Measurements from ENCODE around the gene MUC4.

The MUC4 gene

DNA sequence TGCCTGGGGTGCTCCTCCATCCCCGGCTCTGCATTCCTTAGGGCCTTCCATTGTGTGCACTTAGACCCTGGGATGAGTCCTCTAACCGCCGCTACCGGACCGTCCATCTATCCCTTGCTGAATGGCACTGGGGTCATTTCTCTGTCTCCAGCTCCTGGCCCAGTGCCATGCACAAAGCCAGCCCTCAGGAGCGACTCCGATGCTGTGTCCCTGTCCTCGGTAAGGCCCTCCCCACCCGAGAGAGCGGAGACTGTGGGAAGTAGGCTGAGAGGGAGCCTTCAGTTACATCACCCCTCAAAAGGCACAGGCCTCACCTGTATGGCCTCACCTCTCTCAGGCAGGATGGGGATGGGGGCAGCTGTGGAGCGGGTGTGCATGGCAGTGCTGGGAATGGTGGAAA is 33.8 kb downstream of the MUC4 start:
- Histone ChIP-seq H3K9me3 (ENCODE audit: control insufficient read depth, insufficient read depth, low read length) (peaks cover 7% of the 10 kb centered on the region; the same call in 1 of the 2 replicates), H3K27me3 (ENCODE audit: control insufficient read depth, low read length) (no peaks in the 10 kb centered on the region), H3K36me3 (ENCODE audit: control insufficient read depth, low read length) (no peaks in the 10 kb centered on the region), H3K9me2 (replicated peaks; ENCODE audit: control insufficient read depth, low read length) (no peaks in the 10 kb centered on the region), H3K27ac (ENCODE audit: low read depth, low read length) (no peak overlapping the region), H3K4me1 (ENCODE audit: control insufficient read depth, low read length) (no peaks in the 10 kb centered on the region), H3K79me2 (ENCODE audit: control insufficient read depth, low read length) (no peaks in the 10 kb centered on the region), H3F3A (ENCODE audit: control insufficient read depth, insufficient read depth) (no peaks in the 10 kb centered on the region), H3K4me2 (ENCODE audit: low read length) (no peak overlapping the region), H3K4me3 (ENCODE audit: low read length) (no peak overlapping the region), H4K20me1 (ENCODE audit: control insufficient read depth, insufficient read depth, low read depth, low read length) (no peaks in the 10 kb centered on the region)
- TF ChIP-seq, protein P1, sequence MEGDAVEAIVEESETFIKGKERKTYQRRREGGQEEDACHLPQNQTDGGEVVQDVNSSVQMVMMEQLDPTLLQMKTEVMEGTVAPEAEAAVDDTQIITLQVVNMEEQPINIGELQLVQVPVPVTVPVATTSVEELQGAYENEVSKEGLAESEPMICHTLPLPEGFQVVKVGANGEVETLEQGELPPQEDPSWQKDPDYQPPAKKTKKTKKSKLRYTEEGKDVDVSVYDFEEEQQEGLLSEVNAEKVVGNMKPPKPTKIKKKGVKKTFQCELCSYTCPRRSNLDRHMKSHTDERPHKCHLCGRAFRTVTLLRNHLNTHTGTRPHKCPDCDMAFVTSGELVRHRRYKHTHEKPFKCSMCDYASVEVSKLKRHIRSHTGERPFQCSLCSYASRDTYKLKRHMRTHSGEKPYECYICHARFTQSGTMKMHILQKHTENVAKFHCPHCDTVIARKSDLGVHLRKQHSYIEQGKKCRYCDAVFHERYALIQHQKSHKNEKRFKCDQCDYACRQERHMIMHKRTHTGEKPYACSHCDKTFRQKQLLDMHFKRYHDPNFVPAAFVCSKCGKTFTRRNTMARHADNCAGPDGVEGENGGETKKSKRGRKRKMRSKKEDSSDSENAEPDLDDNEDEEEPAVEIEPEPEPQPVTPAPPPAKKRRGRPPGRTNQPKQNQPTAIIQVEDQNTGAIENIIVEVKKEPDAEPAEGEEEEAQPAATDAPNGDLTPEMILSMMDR (IDR thresholded peaks at IDR 0.05; ENCODE audit: low read depth, low read length, poor library complexity, severe bottlenecking): no peak
- no peak for TF ChIP-seq EZH2phosphoT487 (IDR thresholded peaks at IDR 0.05; ENCODE audit: borderline replicate concordance, low read length)

DNA sequence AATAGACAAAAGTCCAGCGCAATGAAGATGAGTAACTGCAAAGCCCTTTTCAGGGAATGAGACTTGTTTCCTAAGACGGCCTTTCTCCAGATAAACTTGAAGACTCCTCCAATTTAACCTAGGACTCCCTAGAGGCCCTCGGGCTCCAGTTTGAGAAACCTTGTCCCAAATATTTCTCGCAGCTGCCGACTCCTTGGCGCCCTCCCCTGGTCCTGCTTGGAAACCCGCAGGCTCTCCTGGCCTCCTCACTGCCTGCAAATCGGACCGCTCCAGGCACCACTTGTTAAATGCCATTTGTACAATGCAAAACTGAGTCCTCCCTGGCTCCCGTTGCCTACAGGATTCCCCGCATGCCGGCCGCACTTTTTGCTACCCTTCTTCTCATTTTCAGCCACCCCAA is 36.8 kb downstream of the MUC4 start:
- no peak overlapping the region for H3K4me3 ChIP-seq (ENCODE audit: low read length)
- no peak overlapping the region for H3K27ac ChIP-seq (ENCODE audit: low read depth, low read length)
- H3K9me2 ChIP-seq (replicated peaks; ENCODE audit: control insufficient read depth, low read length): no peaks in the 10 kb centered on the region
- H3K36me3 ChIP-seq (ENCODE audit: control insufficient read depth, low read length): no peaks in the 10 kb centered on the region
- no peaks in the 10 kb centered on the region for H3F3A ChIP-seq (ENCODE audit: control insufficient read depth, insufficient read depth)
- peaks cover 15% of the 10 kb centered on the region; the same call in 1 of the 2 replicates for H3K9me3 ChIP-seq (ENCODE audit: control insufficient read depth, insufficient read depth, low read length)
- H3K27me3 ChIP-seq (ENCODE audit: control insufficient read depth, low read length): no peaks in the 10 kb centered on the region
- no peaks in the 10 kb centered on the region for H4K20me1 ChIP-seq (ENCODE audit: control insufficient read depth, insufficient read depth, low read depth, low read length)
- H3K4me1 ChIP-seq (ENCODE audit: control insufficient read depth, low read length): no peaks in the 10 kb centered on the region
- TF ChIP-seq EZH2phosphoT487 (IDR thresholded peaks at IDR 0.05; ENCODE audit: borderline replicate concordance, low read length): no peak
- TF ChIP-seq, protein P1 (IDR thresholded peaks at IDR 0.05; ENCODE audit: low read depth, low read length, poor library complexity, severe bottlenecking): peak; percentile 16
- no peaks in the 10 kb centered on the region for H3K79me2 ChIP-seq (ENCODE audit: control insufficient read depth, low read length)
- H3K4me2 ChIP-seq (ENCODE audit: low read length): no peak overlapping the region

DNA sequence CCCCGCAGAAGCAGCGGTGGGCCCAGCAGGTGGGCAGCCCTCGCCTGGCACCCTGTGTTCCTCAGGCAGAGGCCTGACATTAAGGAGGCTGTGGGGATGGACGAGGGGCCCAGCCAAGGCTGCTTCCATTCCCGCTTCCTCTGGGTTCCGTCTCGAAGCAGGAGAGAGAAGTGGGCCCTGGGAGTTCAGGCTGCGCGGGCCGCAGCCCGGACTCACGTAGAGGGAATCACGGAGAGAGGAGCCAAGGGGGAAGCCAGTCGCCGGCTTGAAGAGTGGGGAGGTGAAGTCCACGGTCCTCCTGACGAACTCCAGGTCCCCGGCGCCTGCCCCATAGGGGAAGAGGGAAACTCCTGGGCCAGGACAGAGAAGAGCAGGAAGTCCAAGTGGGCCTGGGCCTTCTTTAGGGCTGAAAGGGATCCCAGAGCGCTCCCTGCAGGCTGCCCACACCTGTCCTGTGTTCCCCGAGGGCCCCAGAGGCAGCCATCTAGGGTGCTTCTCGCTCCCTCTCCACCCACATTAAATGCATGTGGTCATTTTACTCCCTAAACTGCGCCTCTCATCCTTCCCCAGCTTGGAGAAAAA is 37.7 kb downstream of the MUC4 start:
- no peak overlapping the region for H3K27ac ChIP-seq (ENCODE audit: low read depth, low read length)
- no peak for TF ChIP-seq EZH2phosphoT487 (IDR thresholded peaks at IDR 0.05; ENCODE audit: borderline replicate concordance, low read length)
- TF ChIP-seq, protein P1 (IDR thresholded peaks at IDR 0.05; ENCODE audit: low read depth, low read length, poor library complexity, severe bottlenecking): no peak

More for the DNA sequence above, 37.7 kb downstream of the MUC4 start:
- H3F3A ChIP-seq (ENCODE audit: control insufficient read depth, insufficient read depth): no peaks in the 10 kb centered on the region
- H3K79me2 ChIP-seq (ENCODE audit: control insufficient read depth, low read length): no peaks in the 10 kb centered on the region
- peaks cover 15% of the 10 kb centered on the region; the same call in 1 of the 2 replicates for H3K9me3 ChIP-seq (ENCODE audit: control insufficient read depth, insufficient read depth, low read length)
- no peaks in the 10 kb centered on the region for H3K9me2 ChIP-seq (replicated peaks; ENCODE audit: control insufficient read depth, low read length)
- H3K36me3 ChIP-seq (ENCODE audit: control insufficient read depth, low read length): no peaks in the 10 kb centered on the region
- no peaks in the 10 kb centered on the region for H4K20me1 ChIP-seq (ENCODE audit: control insufficient read depth, insufficient read depth, low read depth, low read length)
- no peaks in the 10 kb centered on the region for H3K27me3 ChIP-seq (ENCODE audit: control insufficient read depth, low read length)
- no peaks in the 10 kb centered on the region for H3K4me1 ChIP-seq (ENCODE audit: control insufficient read depth, low read length)
- H3K4me2 ChIP-seq (ENCODE audit: low read length): no peak overlapping the region
- H3K4me3 ChIP-seq (ENCODE audit: low read length): no peak overlapping the region
